Upper lobe of left lung (tissue), 6 donors: ENCODE results near the gene STUB1. TPM values are rescaled to one million over a fixed set of nuclear protein-coding genes. Genes with fewer than 3 reads are reported as not detected.

Experiments used
- ATAC-seq, 2 donors: fragments of 200-7000 bp; cut with Tn5 transposase; one replicate each; pipeline ENCODE4 v1.9.1; 2022; ENCODE audit warnings: mild to moderate bottlenecking in 2 of 2, moderate library complexity in 2 of 2; ENCODE audit not compliant: low FRiP score in 2 of 2
- DNase-seq, 2 donors: peaks; one replicate each; pipeline ENCODE4 v3.0.0-alpha.2; 2019 to 2020
- H3K27ac ChIP-seq, 4 donors: fragments of 200-600 bp; sonication (generic); one replicate each; pipeline ENCODE4 v1.5.1; 2016 to 2019
- H3K27me3 ChIP-seq, 4 donors: fragments of 200-600 bp; sonication (generic); one replicate each; pipeline ENCODE4 v1.5.1; 2017 to 2019
- H3K36me3 ChIP-seq, 4 donors: fragments of 200-600 bp; sonication (generic); one replicate each; pipeline ENCODE4 v1.5.1; 2016 to 2019
- H3K4me1 ChIP-seq, 4 donors: fragments of 200-600 bp; sonication (generic); one replicate each; pipeline ENCODE4 v1.5.1; 2018 to 2019
- H3K4me3 ChIP-seq, 4 donors: fragments of 200-600 bp; sonication (generic); one replicate each; pipeline ENCODE4 v1.5.1; 2017 to 2019; ENCODE audit warnings: mild to moderate bottlenecking in 2 of 4, moderate library complexity in 1 of 4
- H3K9me3 ChIP-seq, 4 donors: fragments of 200-600 bp; sonication (generic); one replicate each; pipeline ENCODE4 v1.5.1; 2018 to 2019
- EP300 ChIP-seq, 4 donors: sonication (generic); formaldehyde crosslinking; IDR thresholded peaks; one replicate each; pipeline ENCODE4 v1.5.1; 2017; ENCODE audit warnings: antibody characterized with exemption in 4 of 4, control low read depth in 2 of 4
- POLR2A ChIP-seq, 4 donors: fragments of 450-650 bp; IDR thresholded peaks; one replicate each; pipeline ENCODE4 v1.5.1; 2016 to 2017; ENCODE audit warnings: antibody characterized with exemption in 4 of 4, mild to moderate bottlenecking in 2 of 4
- POLR2AphosphoS5 ChIP-seq, 2 donors: sonication (generic); formaldehyde crosslinking; IDR thresholded peaks; one replicate each; pipeline ENCODE4 v1.5.1; 2017; ENCODE audit warnings: antibody characterized with exemption in 2 of 2
- WGBS, 2 donors: methylation state at CpG; one replicate each; pipeline ENCODE4 v1.1.5; 2017 to 2018; 5-methylcytosine and 5-hydroxymethylcytosine counted together
- total RNA-seq, 6 donors: library from RNA; depleted of rRNA in 4 of 6; stranded (reverse); fragments of >200 nt in 4 of 6; gene quantifications; one replicate each; pipeline versions ENCODE4 v1.1.0 to v1.2.1, GENCODE V29; 2016 to 2021
- TF ChIP-seq, protein P1 (sequence below), 6 experiments: fragments of 450-650 bp in 4 of 6; fragments of 200-600 bp in 2 of 6; sonication (generic) in 2 of 6; IDR thresholded peaks; one replicate each; pipeline ENCODE4 v1.5.1; 2016 to 2019; ENCODE audit warnings: antibody characterized with exemption in 6 of 6
- donor health status: DM: no; HTN: no; CAD: no; lungs with moderate emphysema.
- donor health status: DM: no; HTN: yes; CAD: no; lungs with severe emphysema.

The STUB1 gene
- total RNA-seq, 6 donors from 2014 or later, result 101 to 186 (median 118) TPM

- TF ChIP-seq EP300 (IDR thresholded peaks at IDR 0.05), result no peak
- TF ChIP-seq POLR2AphosphoS5 (IDR thresholded peaks at IDR 0.05), result no peak
- TF ChIP-seq, protein P1, sequence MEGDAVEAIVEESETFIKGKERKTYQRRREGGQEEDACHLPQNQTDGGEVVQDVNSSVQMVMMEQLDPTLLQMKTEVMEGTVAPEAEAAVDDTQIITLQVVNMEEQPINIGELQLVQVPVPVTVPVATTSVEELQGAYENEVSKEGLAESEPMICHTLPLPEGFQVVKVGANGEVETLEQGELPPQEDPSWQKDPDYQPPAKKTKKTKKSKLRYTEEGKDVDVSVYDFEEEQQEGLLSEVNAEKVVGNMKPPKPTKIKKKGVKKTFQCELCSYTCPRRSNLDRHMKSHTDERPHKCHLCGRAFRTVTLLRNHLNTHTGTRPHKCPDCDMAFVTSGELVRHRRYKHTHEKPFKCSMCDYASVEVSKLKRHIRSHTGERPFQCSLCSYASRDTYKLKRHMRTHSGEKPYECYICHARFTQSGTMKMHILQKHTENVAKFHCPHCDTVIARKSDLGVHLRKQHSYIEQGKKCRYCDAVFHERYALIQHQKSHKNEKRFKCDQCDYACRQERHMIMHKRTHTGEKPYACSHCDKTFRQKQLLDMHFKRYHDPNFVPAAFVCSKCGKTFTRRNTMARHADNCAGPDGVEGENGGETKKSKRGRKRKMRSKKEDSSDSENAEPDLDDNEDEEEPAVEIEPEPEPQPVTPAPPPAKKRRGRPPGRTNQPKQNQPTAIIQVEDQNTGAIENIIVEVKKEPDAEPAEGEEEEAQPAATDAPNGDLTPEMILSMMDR (IDR thresholded peaks at IDR 0.05), result no peak
- TF ChIP-seq POLR2A (IDR thresholded peaks at IDR 0.05), result no peak
- WGBS, 2 donors, result 94 to 97% methylated on average over 23 to 68 of the region's 74 CpGs
These were observed 46.7 kb upstream of the STUB1 start for GRCh38 chr16:633336-634050.

GRCh38 chr16:634051-634670 is 46.0 kb upstream of the STUB1 start:
- H3K4me3 ChIP-seq, result no peak overlapping the region
- H3K9me3 ChIP-seq, result no peaks in the 10 kb centered on the region
- peaks cover 29 to 55% (median 44%) of the 10 kb centered on the region in 4 donors for H3K4me1 ChIP-seq
- DNase-seq (peak in 1 of 2 donors; percentile 61), ATAC-seq (no peak)
- no peak overlapping the region for H3K27ac ChIP-seq
- no peaks in the 10 kb centered on the region for H3K27me3 ChIP-seq
- no peak for TF ChIP-seq EP300 (IDR thresholded peaks at IDR 0.05)
- no peak for TF ChIP-seq POLR2AphosphoS5 (IDR thresholded peaks at IDR 0.05)
- TF ChIP-seq, protein P1 (IDR thresholded peaks at IDR 0.05), result no peak
- no peak for TF ChIP-seq POLR2A (IDR thresholded peaks at IDR 0.05)
- WGBS, 2 donors, result 94 to 97% methylated on average over 6 to 22 of the region's 22 CpGs
- H3K36me3 ChIP-seq, result peaks cover 0 to 18% (median 15%) of the 10 kb centered on the region in 4 donors

More at GRCh38 chr16:633336-634050, 46.7 kb upstream of the STUB1 start:
- Histone ChIP-seq H3K4me1 (peaks cover 29 to 62% (median 51%) of the 10 kb centered on the region in 4 donors), H3K9me3 (no peaks in the 10 kb centered on the region), H3K27ac (no peak overlapping the region), H3K4me3 (no peak overlapping the region), H3K27me3 (no peaks in the 10 kb centered on the region), H3K36me3 (peaks cover 0 to 23% (median 19%) of the 10 kb centered on the region in 4 donors)
- DNase-seq (peak in 1 of 2 donors; percentile 88), ATAC-seq (no peak)

DNA sequence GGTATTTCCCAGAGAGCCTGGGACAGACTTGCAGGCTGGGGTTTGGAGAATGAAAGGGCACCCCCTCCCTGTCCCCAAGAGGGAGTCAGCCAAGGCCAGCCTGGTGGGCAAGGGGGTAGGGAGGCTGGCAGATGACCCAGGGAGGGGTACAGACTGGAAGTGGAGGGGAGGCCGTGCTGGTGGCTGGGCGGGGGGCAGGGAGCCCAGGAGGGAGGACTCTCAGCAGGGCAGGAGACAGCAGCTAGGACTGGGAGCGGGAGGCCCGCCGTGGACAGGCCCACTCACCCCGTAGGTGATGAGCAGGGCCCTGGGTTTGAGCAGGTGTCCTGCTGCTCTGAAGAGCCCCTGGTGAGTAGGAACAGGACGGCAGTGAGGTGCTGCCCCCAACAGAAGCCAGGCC is 45.2 kb upstream of the STUB1 start:
- Histone ChIP-seq H3K9me3 (no peaks in the 10 kb centered on the region), H3K4me3 (peak overlapping the region in 3 of 4 donors; percentile 80 to 92 (median 89)), H3K36me3 (peaks cover 0 to 18% (median 15%) of the 10 kb centered on the region in 4 donors), H3K4me1 (peaks cover 29 to 47% (median 36%) of the 10 kb centered on the region in 4 donors), H3K27me3 (no peaks in the 10 kb centered on the region), H3K27ac (peak overlapping the region in 2 of 4 donors; percentile 95 to 99)
- no peak for TF ChIP-seq POLR2AphosphoS5 (IDR thresholded peaks at IDR 0.05)
- TF ChIP-seq EP300 (IDR thresholded peaks at IDR 0.05), result no peak
- TF ChIP-seq POLR2A (IDR thresholded peaks at IDR 0.05), result no peak
- no peak for ATAC-seq
- 80 to 90% methylated on average over 1 to 7 of the region's 7 CpGs for WGBS, 2 donors
- peak in 1 of 2 donors; percentile 82 for DNase-seq

DNA sequence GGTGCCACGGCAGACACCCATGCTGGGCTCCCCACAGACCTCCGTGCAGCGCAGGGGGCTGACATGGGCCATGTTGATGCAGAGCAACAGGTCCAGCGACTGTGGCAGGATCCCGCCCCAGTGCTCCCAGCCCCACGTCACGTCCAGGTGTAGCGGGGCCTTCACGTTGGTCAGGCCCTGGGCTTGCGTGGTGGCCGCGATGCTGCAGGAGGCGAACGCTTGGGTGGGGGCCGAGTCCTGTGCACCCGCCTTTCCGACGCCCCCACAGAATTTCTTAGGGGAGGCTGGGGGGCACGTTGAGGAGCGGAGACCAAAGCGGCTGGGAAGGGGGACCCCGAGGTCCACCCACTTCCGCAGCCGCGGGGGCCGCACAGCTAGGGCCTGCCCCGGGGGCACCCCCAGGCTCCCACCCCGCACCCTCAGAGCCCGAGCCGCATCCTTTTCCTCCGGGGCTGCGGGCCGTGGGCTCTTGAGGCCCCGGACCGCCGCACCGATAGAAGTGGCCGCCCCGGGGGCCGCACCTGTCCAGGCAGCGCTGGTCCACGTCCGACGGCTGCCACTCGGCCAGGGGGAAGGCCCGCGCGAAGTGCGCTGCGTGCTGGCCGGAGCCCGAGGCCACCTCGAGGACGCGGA is 44.5 kb upstream of the STUB1 start:
- DNase-seq, result peak in 1 of 2 donors; percentile 87
- Histone ChIP-seq H3K4me1 (peaks cover 24 to 45% (median 30%) of the 10 kb centered on the region in 4 donors), H3K27ac (peak overlapping the region; percentile 94 to 99 (median 96)), H3K27me3 (no peaks in the 10 kb centered on the region), H3K4me3 (peak overlapping the region; percentile 80 to 100 (median 90)), H3K9me3 (no peaks in the 10 kb centered on the region), H3K36me3 (peaks cover 0 to 18% (median 15%) of the 10 kb centered on the region in 4 donors)
- WGBS, 2 donors, result 6 to 40% methylated on average over 2 to 21 of the region's 55 CpGs
- TF ChIP-seq POLR2A (IDR thresholded peaks at IDR 0.05), result peak in 1 of 4 donors; percentile 14
- no peak for TF ChIP-seq POLR2AphosphoS5 (IDR thresholded peaks at IDR 0.05)
- ATAC-seq, result no peak

- peak; percentile 94 to 95 for ATAC-seq
These were observed 43.8 kb upstream of the STUB1 start, which contains the start of gene METTL26 for GRCh38 chr16:636206-637080. Gene METTL26, minus strand, starts transcription at chr16:636305. Its CDS starts 15 bp downstream, at chr16:636290.

More at GRCh38 chr16:636206-637080, 43.8 kb upstream of the STUB1 start, which contains the start of gene METTL26:
- peaks cover 0 to 18% (median 15%) of the 10 kb centered on the region in 4 donors for H3K36me3 ChIP-seq
- no peaks in the 10 kb centered on the region for H3K9me3 ChIP-seq
- TF ChIP-seq POLR2A (IDR thresholded peaks at IDR 0.05) (peak in 3 of 4 donors; percentile 60 to 89 (median 75)), EP300 (IDR thresholded peaks at IDR 0.05) (peak in 1 of 4 donors; percentile 66), POLR2AphosphoS5 (IDR thresholded peaks at IDR 0.05) (peak; percentile 68 to 78)
- TF ChIP-seq, protein P1 (IDR thresholded peaks at IDR 0.05), result peak in 2 of 6 experiments; percentile 43 to 56
- peak within 1 kb of the TSS; percentile 80 to 100 (median 90) for H3K4me3 ChIP-seq
- no peaks in the 10 kb centered on the region for H3K27me3 ChIP-seq
- 0 to 1% methylated on average over 12 to 60 of the region's 91 CpGs for WGBS, 2 donors
- DNase-seq, result peak; percentile 97 to 98
- peaks cover 17 to 45% (median 29%) of the 10 kb centered on the region in 4 donors for H3K4me1 ChIP-seq
- H3K27ac ChIP-seq, result peak within 1 kb of the TSS; percentile 94 to 99 (median 96)
